SH-SY5Y (cell line): Measurements from ENCODE around the gene UNKL.

Source experiments
- GATA2 ChIP-seq: IDR thresholded peaks from 2 replicates; pipeline ENCODE4 v1.6.1; 2011; ENCODE audit warnings: mild to moderate bottlenecking, low read depth, low read length
- GATA3 ChIP-seq: IDR thresholded peaks from 2 replicates; pipeline ENCODE4 v1.6.1; 2011; ENCODE audit warnings: low read depth, mild to moderate bottlenecking, low read length, moderate library complexity

- TF ChIP-seq GATA3: no peak
- no peak for TF ChIP-seq GATA2
Observed at GRCh38 chr16:1380195-1380594, 34.3 kb downstream of the UNKL start.
